ENCODE measurements around the gene ZNF142.

GRCh38 chr2:218638372-218638771 is 21.1 kb downstream of the ZNF142 start:
- no peak for TF ChIP-seq CTCF (IDR thresholded peaks at IDR 0.05)
- no peak for TF ChIP-seq POLR2A (IDR thresholded peaks at IDR 0.05)

All from heart left ventricle (tissue), 13 donors.